Neuron (in vitro differentiated cells): ENCODE data around the gene ZNF317.

Experiments
- H2AFZ ChIP-seq: one replicate; pipeline ENCODE4 v1.6.1; 2013; ENCODE audit warnings: low read depth, mild to moderate bottlenecking, inconsistent platforms, low read length, moderate library complexity
- H3K27me3 ChIP-seq: one replicate; pipeline ENCODE4 v1.6.1; 2013; ENCODE audit warnings: low read length; ENCODE audit not compliant: insufficient read depth
- H3K36me3 ChIP-seq: one replicate; pipeline ENCODE4 v1.6.1; 2013; ENCODE audit warnings: low read length; ENCODE audit not compliant: insufficient read depth
- H3K4me1 ChIP-seq: one replicate; pipeline ENCODE4 v1.6.1; 2013; ENCODE audit warnings: low read length; ENCODE audit not compliant: insufficient read depth
- H3K4me3 ChIP-seq: 2 replicates; pipeline ENCODE4 v1.5.1; 2013; ENCODE audit warnings: mild to moderate bottlenecking, low read length, moderate library complexity
- H3K9me3 ChIP-seq: one replicate; pipeline ENCODE4 v1.6.1; 2013; ENCODE audit warnings: low read length

Gene ZNF317

GRCh38 chr19:9149997-9150396 is 9.8 kb downstream of the ZNF317 start:
- Histone ChIP-seq H3K4me1 (no peaks in the 10 kb centered on the region), H3K36me3 (peaks cover 20% of the 10 kb centered on the region), H3K9me3 (peaks cover 47% of the 10 kb centered on the region), H3K4me3 (no peak overlapping the region), H3K27me3 (no peaks in the 10 kb centered on the region), H2AFZ (no peak overlapping the region)

DNA sequence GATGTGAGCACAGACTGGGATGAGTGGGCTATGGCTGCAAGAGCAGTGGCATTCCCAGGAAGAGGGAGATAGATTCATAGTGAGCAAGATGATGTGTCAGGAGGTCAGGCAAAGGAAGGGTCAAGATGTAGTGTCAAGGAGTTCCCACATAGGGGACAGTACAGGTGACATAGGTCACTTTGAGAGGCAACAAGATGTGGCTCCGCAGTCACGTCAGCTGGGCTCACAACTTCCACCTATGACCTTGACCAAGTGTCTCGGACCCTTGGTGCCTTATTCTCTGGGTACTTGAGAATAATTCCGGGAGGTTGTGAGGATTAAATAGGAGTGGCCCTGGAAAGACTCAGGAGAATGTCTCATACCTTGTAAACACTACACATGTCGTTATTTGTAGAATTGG is 10.5 kb downstream of the ZNF317 start:
- no peaks in the 10 kb centered on the region for H3K4me1 ChIP-seq
- no peak overlapping the region for H2AFZ ChIP-seq
- H3K27me3 ChIP-seq: no peaks in the 10 kb centered on the region
- H3K9me3 ChIP-seq: peaks cover 50% of the 10 kb centered on the region
- peaks cover 24% of the 10 kb centered on the region for H3K36me3 ChIP-seq
- H3K4me3 ChIP-seq: no peak overlapping the region

GRCh38 chr19:9151367-9151766 is 11.2 kb downstream of the ZNF317 start:
- Histone ChIP-seq H3K4me1 (no peaks in the 10 kb centered on the region), H3K36me3 (peaks cover 31% of the 10 kb centered on the region), H3K9me3 (peaks cover 57% of the 10 kb centered on the region), H3K4me3 (no peak overlapping the region), H3K27me3 (no peaks in the 10 kb centered on the region), H2AFZ (no peak overlapping the region)

DNA sequence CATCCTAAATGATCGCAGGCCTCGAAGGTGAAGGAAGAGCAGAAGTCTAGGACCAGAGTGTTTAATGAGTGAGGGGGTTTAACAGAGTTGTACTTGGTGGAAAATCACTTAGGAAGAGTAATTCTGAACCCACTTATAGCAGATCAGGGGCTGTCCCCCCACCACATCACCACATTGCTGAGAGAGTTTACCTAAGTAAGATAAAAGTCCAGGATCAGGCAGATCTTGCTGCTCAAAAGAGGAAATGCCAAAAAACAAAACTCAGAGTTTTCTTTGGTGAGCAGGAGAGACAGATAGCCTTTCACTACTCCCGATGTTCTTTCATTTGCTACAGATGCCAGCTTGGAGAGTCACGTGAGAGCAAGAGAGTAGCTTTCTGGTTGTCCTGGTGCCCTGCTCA is 15.4 kb downstream of the ZNF317 start:
- H3K27me3 ChIP-seq: no peaks in the 10 kb centered on the region
- peaks cover 73% of the 10 kb centered on the region for H3K9me3 ChIP-seq
- no peak overlapping the region for H3K4me3 ChIP-seq
- H3K36me3 ChIP-seq: peaks cover 65% of the 10 kb centered on the region
- no peak overlapping the region for H2AFZ ChIP-seq
- no peaks in the 10 kb centered on the region for H3K4me1 ChIP-seq

DNA sequence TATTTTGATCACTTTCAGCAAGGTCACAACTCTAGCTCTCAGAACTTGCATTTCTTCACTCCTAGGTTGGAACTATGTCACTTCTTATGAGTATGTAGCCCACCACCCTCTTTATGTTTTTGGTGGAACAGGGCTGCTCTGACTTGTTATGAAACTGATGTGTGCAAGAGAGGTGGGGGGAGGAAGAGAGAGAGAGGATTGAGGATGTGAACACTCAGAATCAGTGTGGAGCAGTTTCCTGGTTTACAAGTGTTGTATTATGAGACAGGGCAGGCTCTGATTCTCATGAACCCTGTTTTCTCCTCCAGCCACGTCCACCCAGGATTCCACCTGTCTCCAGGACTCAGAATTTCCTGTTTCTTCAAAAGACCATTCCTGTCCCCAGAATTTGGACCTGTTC is 16.1 kb downstream of the ZNF317 start:
- Histone ChIP-seq H3K27me3 (no peaks in the 10 kb centered on the region), H3K9me3 (peaks cover 74% of the 10 kb centered on the region), H3K4me1 (no peaks in the 10 kb centered on the region), H3K36me3 (peaks cover 72% of the 10 kb centered on the region), H2AFZ (no peak overlapping the region), H3K4me3 (no peak overlapping the region)

DNA sequence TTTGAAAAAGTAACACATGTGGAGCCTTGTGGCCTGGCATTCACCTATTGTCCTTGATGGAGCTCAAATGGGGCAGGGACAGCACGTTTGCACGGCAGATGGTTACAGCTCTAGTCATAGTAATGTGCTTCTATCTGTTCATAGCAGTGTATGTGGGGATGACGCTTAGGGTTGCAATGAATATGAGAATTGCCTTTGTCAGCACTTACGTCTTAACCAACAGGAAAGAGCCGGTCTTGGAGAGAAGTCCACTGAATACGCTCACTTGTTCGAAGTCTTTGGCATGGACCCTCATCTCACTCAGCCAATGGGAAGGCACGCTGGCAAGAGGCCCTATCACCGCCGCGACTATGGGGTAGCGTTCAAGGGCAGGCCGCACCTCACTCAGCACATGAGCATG is 19.7 kb downstream of the ZNF317 start:
- Histone ChIP-seq H3K36me3 (peaks cover 87% of the 10 kb centered on the region), H3K27me3 (no peaks in the 10 kb centered on the region), H3K4me3 (no peak overlapping the region), H2AFZ (no peak overlapping the region), H3K4me1 (no peaks in the 10 kb centered on the region), H3K9me3 (peaks cover 79% of the 10 kb centered on the region)

DNA sequence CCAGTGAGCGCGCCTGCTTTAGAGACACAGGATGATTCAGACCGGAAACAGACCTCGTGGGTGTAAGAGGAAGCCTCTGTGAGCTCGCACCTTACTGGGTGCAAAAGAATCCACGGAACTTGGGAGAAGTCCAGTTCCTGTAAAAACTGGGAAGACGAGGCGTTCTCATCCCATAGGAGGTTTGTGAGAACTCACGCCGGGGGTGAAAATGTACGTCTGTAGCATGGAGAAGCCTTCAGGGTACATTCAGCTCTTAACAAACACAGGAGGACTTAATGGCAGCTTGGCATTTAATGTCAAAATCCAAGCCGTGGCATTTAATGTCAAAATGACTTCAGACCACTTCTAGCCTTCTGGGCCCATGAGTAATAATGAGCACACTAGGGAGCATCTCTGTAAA is 21.2 kb downstream of the ZNF317 start:
- Histone ChIP-seq H3K4me1 (no peaks in the 10 kb centered on the region), H2AFZ (no peak overlapping the region), H3K4me3 (no peak overlapping the region), H3K36me3 (peaks cover 75% of the 10 kb centered on the region), H3K9me3 (peaks cover 66% of the 10 kb centered on the region), H3K27me3 (no peaks in the 10 kb centered on the region)

DNA sequence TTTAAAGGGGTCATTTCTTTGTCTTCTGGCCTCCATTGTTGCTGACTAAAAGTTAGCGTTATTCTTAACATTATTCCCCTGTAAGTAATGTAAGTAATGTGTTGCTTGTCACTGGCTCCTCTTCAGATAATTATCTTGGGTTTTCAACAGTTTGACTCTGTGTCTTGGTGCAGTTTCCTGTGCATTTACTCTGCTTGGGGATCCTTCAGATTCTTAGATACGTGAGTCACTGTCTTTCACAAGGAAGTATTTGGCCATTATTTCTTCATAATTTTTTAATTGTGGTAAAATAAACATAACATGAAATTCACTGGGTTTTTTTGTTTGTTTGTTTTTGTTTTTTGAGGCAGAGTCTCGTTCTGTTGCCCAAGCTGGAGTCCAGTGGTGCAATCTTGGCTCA is 25.1 kb downstream of the ZNF317 start:
- Histone ChIP-seq H3K4me1 (no peaks in the 10 kb centered on the region), H3K36me3 (peaks cover 42% of the 10 kb centered on the region)

DNA sequence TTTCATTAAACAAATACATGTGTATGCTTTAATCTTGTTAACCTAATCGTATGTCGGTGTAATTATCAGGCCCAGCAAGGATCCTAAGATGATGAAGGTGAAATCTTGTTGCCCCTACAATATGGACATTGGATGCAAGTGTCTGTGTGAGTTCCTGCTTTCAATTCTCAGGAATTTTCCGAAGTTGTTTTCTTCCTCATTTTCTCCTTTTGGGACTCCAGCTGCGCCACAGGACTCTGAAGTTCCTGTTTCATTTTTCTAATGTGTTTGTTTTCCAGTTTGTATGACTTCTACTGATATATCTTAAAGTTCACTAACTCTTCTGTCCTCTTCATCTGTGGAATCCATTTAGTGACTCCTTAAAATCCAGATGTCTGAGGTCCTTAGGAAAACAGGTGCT is 26.6 kb downstream of the ZNF317 start:
- H3K27me3 ChIP-seq: no peaks in the 10 kb centered on the region
- peaks cover 15% of the 10 kb centered on the region for H3K9me3 ChIP-seq
- peaks cover 26% of the 10 kb centered on the region for H3K36me3 ChIP-seq
- no peak overlapping the region for H2AFZ ChIP-seq
- H3K4me3 ChIP-seq: no peak overlapping the region
- no peaks in the 10 kb centered on the region for H3K4me1 ChIP-seq

More for the DNA sequence above, 25.1 kb downstream of the ZNF317 start:
- Histone ChIP-seq H2AFZ (no peak overlapping the region), H3K27me3 (no peaks in the 10 kb centered on the region), H3K9me3 (peaks cover 31% of the 10 kb centered on the region), H3K4me3 (no peak overlapping the region)

DNA sequence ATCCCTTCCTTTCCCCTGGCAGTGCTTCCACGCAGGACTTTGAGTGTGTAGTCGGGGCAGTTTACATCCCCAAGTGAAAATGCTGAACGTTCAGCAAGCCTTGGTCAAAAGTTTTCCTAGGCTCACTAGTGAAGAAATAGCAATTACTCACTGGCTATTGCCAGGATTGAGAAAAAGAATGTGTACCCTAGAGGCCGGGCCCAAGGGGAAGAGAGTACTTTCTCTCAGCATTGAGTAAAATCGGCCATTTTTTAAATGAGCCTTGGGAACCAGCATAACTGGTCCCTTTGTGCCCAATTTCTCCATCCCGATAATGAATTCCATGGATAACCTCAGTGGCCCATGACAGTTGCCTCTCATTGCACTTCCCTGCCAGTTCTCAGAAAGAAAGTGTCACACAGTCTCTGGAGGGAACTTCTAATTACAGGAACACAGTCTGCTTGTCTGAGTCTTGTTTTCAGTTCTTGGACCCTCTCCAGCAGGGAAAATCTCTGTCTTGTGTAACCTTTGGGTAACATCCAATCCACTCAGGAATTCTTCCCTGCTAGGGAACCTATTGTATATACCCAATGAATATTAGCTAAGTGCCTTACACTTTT is 31.3 kb downstream of the ZNF317 start:
- Histone ChIP-seq H2AFZ (no peak overlapping the region), H3K4me3 (no peak overlapping the region), H3K27me3 (no peaks in the 10 kb centered on the region), H3K4me1 (no peaks in the 10 kb centered on the region), H3K36me3 (peaks cover 3% of the 10 kb centered on the region), H3K9me3 (no peaks in the 10 kb centered on the region)

- H3K27me3 ChIP-seq: no peaks in the 10 kb centered on the region
- H3K36me3 ChIP-seq: no peaks in the 10 kb centered on the region
- H3K9me3 ChIP-seq: no peaks in the 10 kb centered on the region
- H3K4me1 ChIP-seq: no peaks in the 10 kb centered on the region
- no peak overlapping the region for H2AFZ ChIP-seq
- no peak overlapping the region for H3K4me3 ChIP-seq
These were observed 35.1 kb downstream of the ZNF317 start for GRCh38 chr19:9175326-9175725.

GRCh38 chr19:9178901-9179300 is 38.7 kb downstream of the ZNF317 start, which contains the start of gene OR7D2:
TSS of gene OR7D2 (plus strand) at chr19:9178979. CDS start at chr19:9185782, 6,803 bp downstream.
- no peaks in the 10 kb centered on the region for H3K9me3 ChIP-seq
- no peaks in the 10 kb centered on the region for H3K4me1 ChIP-seq
- no peaks in the 10 kb centered on the region for H3K36me3 ChIP-seq
- H3K27me3 ChIP-seq: no peaks in the 10 kb centered on the region
- no peak within 1 kb of the TSS for H3K4me3 ChIP-seq
- no peak within 1 kb of the TSS for H2AFZ ChIP-seq

GRCh38 chr19:9183000-9183399 is 42.8 kb downstream of the ZNF317 start:
- no peaks in the 10 kb centered on the region for H3K4me1 ChIP-seq
- H3K4me3 ChIP-seq: no peak overlapping the region

GRCh38 chr19:9187191-9187590 is 47.0 kb downstream of the ZNF317 start:
- Histone ChIP-seq H3K4me1 (peaks cover 7% of the 10 kb centered on the region), H3K4me3 (no peak overlapping the region), H3K36me3 (no peaks in the 10 kb centered on the region), H2AFZ (no peak overlapping the region), H3K9me3 (no peaks in the 10 kb centered on the region), H3K27me3 (no peaks in the 10 kb centered on the region)

More at GRCh38 chr19:9183000-9183399, 42.8 kb downstream of the ZNF317 start:
- no peaks in the 10 kb centered on the region for H3K9me3 ChIP-seq
- no peaks in the 10 kb centered on the region for H3K27me3 ChIP-seq
- no peak overlapping the region for H2AFZ ChIP-seq
- no peaks in the 10 kb centered on the region for H3K36me3 ChIP-seq
